GM12892 (cell line): Measurements from ENCODE around the gene SUPT7L.

Experiments used
- POLR2A ChIP-seq: IDR thresholded peaks from 2 replicates; pipeline ENCODE4 v1.6.1; 2011; ENCODE audit warnings: low read depth, low read length, control low read depth
- POLR2AphosphoS5 ChIP-seq: IDR thresholded peaks from 2 replicates; pipeline ENCODE4 v1.6.1; 2011; ENCODE audit warnings: low read depth, low read length, control low read depth
- TAF1 ChIP-seq: IDR thresholded peaks from 2 replicates; pipeline ENCODE4 v1.6.1; 2011; ENCODE audit warnings: low read depth, mild to moderate bottlenecking, control low read depth, low read length, borderline replicate concordance

DNA sequence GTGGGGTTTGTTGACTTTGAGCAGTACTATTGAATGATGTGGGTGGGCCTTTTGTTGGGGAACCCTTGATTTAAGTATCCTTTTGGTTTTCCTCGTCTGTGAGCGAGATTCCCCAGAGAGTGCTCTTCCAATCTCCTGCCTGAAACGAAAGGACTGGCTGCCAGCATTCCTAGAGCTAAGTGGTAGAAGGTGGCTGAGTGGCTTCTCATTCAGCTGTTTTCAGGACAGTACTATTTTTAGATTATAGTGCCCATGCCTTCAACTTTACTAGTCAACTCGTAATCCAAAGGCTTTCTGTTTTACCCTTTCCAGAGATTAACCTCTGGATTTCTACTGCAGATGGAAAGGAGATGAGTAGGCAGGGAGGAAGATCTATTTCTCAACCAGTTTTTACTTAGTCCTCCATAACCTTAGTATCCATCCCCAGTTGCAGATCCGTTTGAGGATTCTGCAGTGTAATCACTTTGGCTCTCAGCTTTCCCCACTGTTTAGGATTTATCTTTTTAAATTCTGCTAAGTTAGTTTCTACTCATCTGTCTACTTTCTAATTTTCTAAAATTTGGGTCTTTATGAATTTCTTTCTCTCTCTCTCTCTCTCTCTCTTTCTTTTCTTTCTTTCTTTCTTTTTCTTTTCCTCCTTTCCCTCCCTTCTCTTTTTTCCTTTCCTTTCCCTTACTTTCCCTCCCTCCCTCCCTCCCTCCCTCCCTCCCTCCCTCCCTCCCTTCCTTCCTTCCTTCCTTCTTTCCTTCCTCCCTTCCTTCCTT, 9.5 kb upstream of the SUPT7L start:
- TF ChIP-seq POLR2A (no peak), TAF1 (no peak), POLR2AphosphoS5 (no peak)
